ENCODE measurements around the gene DHX30.
A peak's percentile ranks its signal among the peaks of the same experiment; 100 is the strongest.
"Not testable (repeated sequence)": the region's sequence is repeated elsewhere in the genome, so short reads cannot be mapped to it uniquely, and the experiment has no call there.

The DHX30 gene

GRCh38 chr3:47824541-47825473 is 21.9 kb downstream of the DHX30 start:
- TF ChIP-seq, protein P1, sequence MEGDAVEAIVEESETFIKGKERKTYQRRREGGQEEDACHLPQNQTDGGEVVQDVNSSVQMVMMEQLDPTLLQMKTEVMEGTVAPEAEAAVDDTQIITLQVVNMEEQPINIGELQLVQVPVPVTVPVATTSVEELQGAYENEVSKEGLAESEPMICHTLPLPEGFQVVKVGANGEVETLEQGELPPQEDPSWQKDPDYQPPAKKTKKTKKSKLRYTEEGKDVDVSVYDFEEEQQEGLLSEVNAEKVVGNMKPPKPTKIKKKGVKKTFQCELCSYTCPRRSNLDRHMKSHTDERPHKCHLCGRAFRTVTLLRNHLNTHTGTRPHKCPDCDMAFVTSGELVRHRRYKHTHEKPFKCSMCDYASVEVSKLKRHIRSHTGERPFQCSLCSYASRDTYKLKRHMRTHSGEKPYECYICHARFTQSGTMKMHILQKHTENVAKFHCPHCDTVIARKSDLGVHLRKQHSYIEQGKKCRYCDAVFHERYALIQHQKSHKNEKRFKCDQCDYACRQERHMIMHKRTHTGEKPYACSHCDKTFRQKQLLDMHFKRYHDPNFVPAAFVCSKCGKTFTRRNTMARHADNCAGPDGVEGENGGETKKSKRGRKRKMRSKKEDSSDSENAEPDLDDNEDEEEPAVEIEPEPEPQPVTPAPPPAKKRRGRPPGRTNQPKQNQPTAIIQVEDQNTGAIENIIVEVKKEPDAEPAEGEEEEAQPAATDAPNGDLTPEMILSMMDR (conservative IDR thresholded peaks at IDR 0.05): peak; percentile 99

DNA sequence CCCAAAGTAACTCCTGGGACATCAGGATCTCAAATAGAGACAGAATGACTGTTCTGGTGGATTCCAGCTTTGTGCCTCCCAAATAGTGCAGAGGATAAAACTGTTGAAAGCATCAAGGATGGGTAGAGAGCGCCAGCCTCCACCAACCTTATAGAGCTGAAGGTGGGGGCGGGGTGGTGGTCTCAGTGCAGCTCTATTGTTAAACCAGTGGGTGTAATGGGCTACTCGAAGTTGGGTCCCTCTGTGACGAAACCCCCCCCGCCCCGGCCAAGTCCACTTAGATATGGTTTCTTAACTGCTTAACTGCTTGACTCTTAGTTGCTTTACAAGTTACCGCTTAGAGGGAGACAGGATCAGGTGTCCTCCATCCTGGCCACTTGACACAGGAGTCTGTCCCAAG is 22.7 kb downstream of the DHX30 start:
- TF ChIP-seq, protein P1 (conservative IDR thresholded peaks at IDR 0.05): no peak
- H3K27ac ChIP-seq: peak overlapping the region; percentile 95

More at GRCh38 chr3:47824541-47825473, 21.9 kb downstream of the DHX30 start:
- H3K27ac ChIP-seq: peak overlapping the region; percentile 95

- not testable (repeated sequence) for H3K27ac ChIP-seq
Measured at GRCh38 chr3:47829482-47829881, 26.5 kb downstream of the DHX30 start.

DNA sequence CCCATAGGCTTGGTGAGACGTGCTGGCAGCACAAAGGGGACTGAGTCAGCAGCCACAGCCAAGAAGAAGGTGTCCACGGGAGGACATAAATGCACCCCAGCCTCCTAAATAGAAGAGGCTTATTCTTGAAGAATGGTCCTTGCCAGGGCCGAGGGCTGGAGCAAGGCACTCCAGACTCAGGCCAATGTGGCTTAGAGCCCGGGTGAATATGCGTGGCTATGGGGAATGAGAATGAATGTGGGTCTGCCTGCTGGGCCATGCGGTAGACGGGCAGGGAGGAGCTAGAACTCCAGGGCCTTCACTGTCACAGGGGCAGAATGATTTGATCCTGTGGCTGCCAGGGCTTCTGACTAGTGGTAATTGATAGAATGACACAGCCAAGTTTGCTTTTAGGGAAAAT is 34.0 kb downstream of the DHX30 start:
- peak overlapping the region; percentile 19; the same call in 1 of the 2 replicates for H3K27ac ChIP-seq
- TF ChIP-seq, protein P1 (conservative IDR thresholded peaks at IDR 0.05): no peak

DNA sequence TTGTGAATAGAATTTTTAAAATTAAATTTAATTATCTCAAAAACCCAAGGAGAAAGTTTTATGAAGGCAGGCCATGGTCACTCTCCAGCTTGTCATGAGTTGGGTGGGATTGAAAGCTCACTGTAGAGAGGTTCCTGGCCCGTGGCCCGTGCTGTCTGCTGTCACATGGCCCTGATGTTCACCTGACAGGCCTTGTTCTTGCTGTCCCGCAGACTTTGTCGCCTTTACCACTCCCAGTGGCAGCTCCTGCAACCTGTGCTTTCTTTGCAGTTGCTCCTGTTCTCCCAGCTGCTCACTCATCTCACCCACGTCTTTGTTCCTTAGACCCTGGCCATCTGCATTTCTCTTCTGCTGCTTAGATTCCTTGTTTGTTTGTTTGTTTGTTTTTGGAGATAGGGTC is 35.6 kb downstream of the DHX30 start:
- no peak overlapping the region for H3K27ac ChIP-seq
- TF ChIP-seq, protein P1 (conservative IDR thresholded peaks at IDR 0.05): no peak

- TF ChIP-seq, protein P1 (conservative IDR thresholded peaks at IDR 0.05): no peak
- no peak overlapping the region for H3K27ac ChIP-seq
Measured at GRCh38 chr3:47841786-47842349, 38.9 kb downstream of the DHX30 start.

GRCh38 chr3:47846186-47846879 is 43.4 kb downstream of the DHX30 start:
- no peak overlapping the region for H3K27ac ChIP-seq
- TF ChIP-seq, protein P1 (conservative IDR thresholded peaks at IDR 0.05): no peak

All from VCaP (cell line).